ENCODE measurements around the gene CDS1.
"Not testable (repeated sequence)": the region's sequence is repeated elsewhere in the genome, so short reads cannot be mapped to it uniquely, and the experiment has no call there.

GRCh38 chr4:84664767-84665166, 81.8 kb downstream of the CDS1 start:
- not testable (repeated sequence) for TF ChIP-seq CTCF, POLR2A (IDR thresholded peaks at IDR 0.05)

Data from uterus (tissue), 2 donors.